Suprapubic skin (tissue), 4 donors: ENCODE results near the gene ELL3.
"Not testable (repeated sequence)": the region's sequence is repeated elsewhere in the genome, so short reads cannot be mapped to it uniquely, and the experiment has no call there.

Experiments used
- POLR2A ChIP-seq, 2 donors: fragments of 450-650 bp; IDR thresholded peaks; one replicate each; pipeline ENCODE4 v1.6.1; 2017; ENCODE audit warnings: antibody characterized with exemption in 2 of 2, mild to moderate bottlenecking in 2 of 2, moderate library complexity in 2 of 2
- POLR2AphosphoS5 ChIP-seq, 3 donors: sonication (generic); formaldehyde crosslinking; IDR thresholded peaks; one replicate each; pipeline ENCODE4 v1.6.1; 2017; ENCODE audit warnings: antibody characterized with exemption in 3 of 3
- TF ChIP-seq, protein P1 (sequence below), 2 donors: fragments of 200-600 bp in 1 of 2; fragments of 450-650 bp in 1 of 2; sonication (generic) in 1 of 2; IDR thresholded peaks; one replicate each; pipeline ENCODE4 v1.5.1; 2016 to 2019; ENCODE audit warnings: antibody characterized with exemption in 2 of 2, mild to moderate bottlenecking in 1 of 2, moderate library complexity in 1 of 2

DNA sequence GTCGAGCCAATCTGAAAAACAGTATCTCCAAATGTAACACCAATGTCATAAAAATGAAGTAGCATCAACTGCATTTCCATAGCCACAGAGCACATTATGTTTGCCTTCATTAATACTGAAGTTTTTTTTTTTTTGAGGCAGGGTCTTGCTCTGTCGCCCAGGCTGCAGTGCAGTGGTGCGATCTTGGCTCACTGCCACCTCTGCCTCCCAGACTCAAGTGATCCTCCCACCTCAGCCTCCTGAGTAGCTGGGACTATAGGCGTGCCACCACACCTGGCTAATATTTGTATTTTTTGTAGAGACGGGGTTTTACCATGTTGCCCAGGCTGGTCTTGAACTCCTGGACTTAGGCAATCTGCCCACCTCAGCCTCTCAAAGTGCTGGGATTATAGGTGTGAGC is 38.3 kb upstream of the ELL3 start:
- not testable (repeated sequence) for TF ChIP-seq POLR2A, POLR2AphosphoS5 (IDR thresholded peaks at IDR 0.05)
- TF ChIP-seq, protein P1, sequence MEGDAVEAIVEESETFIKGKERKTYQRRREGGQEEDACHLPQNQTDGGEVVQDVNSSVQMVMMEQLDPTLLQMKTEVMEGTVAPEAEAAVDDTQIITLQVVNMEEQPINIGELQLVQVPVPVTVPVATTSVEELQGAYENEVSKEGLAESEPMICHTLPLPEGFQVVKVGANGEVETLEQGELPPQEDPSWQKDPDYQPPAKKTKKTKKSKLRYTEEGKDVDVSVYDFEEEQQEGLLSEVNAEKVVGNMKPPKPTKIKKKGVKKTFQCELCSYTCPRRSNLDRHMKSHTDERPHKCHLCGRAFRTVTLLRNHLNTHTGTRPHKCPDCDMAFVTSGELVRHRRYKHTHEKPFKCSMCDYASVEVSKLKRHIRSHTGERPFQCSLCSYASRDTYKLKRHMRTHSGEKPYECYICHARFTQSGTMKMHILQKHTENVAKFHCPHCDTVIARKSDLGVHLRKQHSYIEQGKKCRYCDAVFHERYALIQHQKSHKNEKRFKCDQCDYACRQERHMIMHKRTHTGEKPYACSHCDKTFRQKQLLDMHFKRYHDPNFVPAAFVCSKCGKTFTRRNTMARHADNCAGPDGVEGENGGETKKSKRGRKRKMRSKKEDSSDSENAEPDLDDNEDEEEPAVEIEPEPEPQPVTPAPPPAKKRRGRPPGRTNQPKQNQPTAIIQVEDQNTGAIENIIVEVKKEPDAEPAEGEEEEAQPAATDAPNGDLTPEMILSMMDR (IDR thresholded peaks at IDR 0.05): not testable (repeated sequence)
